Measurements from ENCODE around the gene FAH. TPM values are rescaled to one million over a fixed set of nuclear protein-coding genes. Genes with fewer than 3 reads are reported as not detected.

FAH gene
- total and polyA plus RNA-seq, 2 experiments from 2014 or later = 16.3 to 20.3 TPM

GRCh38 chr15:80194186-80194585, 41.4 kb downstream of the FAH start (continued):
- no peak for TF ChIP-seq ZNF462 (CRISPR knock-in tag; IDR thresholded peaks at IDR 0.05)
- TF ChIP-seq JUNB (IDR thresholded peaks at IDR 0.05; ENCODE audit: unreplicated experiment) = no peak
- TF ChIP-seq REST (IDR thresholded peaks at IDR 0.05; ENCODE audit: unreplicated experiment) = no peak
- no peak for TF ChIP-seq EZH2 (IDR thresholded peaks at IDR 0.05; ENCODE audit: low read depth, unreplicated experiment)
- no peak for TF ChIP-seq ETS1 (IDR thresholded peaks at IDR 0.05)
- no peak for TF ChIP-seq EZH2phosphoT487 (IDR thresholded peaks at IDR 0.05; ENCODE audit: unreplicated experiment)
- no peak for TF ChIP-seq ZNF114 (CRISPR knock-in tag; IDR thresholded peaks at IDR 0.05)
